ENCODE measurements around the gene CREG1.

Gene CREG1

DNA sequence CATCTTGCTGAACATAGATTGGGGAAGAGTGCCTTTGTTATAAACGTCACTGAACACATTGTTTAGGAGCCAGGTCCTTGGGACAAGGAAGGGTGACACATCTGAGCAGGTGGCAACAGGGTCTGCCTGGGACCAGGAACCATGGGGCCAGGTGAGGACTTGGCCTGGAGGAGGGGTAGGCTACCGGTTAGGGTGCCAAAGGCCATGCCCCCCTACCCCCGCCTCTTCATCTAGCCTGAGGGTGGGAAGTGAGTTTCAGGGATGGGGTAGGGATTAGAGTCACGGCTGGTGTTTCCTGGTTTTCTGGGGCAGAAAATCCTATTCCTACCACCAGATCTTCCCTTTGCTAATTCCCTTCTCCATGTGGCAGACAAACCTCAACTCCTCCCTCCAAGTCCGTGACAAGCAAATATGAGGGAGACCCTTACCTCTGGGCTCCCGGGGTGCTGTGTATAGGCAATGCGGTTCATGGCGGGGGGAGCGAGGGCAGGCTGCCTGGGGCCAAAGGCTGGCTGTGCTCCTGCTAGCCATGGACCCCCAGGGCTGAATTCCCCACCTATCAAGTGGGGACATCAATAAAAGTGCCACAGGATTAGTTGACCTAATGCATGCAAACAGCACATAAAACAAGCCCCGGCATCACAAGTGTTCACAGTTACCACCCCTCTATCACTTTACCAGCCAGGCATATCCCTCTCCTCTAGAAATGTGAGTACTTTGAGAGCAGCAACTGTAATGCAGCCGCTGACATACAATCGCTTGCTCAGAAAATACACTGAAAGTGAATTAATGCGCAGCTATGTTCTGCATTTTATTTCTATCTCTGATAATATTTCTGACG is 49.7 kb downstream of the CREG1 start:
- peak; percentile 71 for DNase-seq (ENCODE audit: low spot score)

DNA sequence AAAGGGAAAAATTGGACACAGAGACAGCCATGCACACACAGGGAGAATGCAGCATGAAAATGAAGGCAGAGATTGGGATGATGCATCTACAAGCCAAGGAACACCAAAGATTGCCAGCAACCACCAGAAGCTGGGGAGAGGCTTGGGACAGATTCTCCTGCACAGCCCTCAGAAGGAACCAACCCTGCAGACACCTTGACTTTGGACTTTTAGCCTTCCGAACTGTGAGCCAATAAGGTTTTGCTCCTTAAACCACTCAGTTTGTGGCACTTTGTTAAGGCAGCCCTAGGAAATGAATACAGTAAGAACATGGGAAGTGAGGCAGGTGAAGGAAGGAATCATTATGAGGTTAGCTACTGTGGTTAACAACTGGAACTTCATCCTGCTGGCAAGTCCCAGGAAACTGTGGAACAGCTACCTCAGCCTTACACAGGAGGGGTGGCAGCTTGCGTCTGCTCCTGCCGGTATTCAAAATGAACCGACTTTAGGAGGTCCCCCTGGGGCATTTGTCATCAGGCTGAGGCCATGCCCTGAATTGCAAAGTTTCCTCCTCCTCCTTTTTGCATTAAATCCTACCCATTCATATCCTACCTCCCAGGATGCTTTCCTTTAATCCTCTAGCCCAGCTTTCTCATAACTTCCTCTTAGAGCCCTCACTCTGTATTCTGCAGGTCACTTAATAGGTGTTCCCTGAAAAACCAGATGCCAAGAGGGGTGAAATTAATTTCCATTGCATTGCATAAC is 50.7 kb downstream of the CREG1 start:
- peak; percentile 84 for DNase-seq (ENCODE audit: low spot score)

DNA sequence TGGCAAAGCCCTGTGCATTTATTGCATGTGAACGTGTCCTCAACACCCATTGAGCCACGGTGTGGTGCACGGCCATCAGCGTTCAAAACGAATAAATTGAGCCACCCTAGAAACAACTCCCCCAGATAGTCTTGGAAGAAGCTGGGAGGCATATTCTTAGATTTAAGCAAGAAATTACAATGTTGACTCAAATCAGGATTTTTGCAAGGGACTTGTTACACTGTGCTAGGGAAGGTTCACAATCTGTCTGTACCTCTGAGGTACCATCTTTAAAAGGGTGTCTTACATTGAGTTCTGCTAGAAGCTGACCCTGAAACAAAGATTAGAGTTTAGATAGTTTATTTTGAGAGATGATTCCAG is 51.4 kb downstream of the CREG1 start:
- no peak for DNase-seq (ENCODE audit: low spot score)

DNA sequence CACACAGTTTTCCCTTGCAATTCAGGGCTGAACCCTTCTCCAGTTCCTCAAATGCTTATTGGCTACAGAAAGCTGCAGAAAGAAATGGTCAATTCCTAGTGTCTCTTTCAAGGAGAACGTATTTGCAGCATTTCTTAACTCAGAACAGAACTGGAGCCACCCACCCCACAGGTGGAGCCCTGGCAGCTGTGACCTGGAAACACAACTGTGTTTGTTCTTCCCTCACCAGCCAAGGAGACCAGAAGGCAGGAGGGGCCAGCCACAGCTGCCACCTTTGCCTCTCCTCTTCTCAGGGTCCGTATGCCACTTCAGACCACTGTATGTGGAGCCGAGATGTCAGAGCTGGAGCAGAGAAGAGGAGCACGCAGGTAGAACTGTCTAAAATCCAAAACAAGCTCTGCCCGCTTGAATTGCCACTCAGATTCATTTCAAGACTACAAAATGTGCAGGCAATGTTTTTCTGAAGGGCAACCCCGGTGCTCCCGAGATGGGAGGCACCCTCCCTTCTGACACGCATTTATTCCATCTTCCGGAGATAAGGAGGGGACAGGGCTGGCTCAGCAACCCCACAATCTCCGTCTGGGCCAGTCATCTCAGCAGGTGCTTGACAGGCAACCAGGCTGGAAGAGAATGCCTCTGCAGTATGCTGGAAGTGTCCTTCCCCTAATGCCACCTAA is 51.9 kb downstream of the CREG1 start:
- DNase-seq (ENCODE audit: low spot score): no peak

DNA sequence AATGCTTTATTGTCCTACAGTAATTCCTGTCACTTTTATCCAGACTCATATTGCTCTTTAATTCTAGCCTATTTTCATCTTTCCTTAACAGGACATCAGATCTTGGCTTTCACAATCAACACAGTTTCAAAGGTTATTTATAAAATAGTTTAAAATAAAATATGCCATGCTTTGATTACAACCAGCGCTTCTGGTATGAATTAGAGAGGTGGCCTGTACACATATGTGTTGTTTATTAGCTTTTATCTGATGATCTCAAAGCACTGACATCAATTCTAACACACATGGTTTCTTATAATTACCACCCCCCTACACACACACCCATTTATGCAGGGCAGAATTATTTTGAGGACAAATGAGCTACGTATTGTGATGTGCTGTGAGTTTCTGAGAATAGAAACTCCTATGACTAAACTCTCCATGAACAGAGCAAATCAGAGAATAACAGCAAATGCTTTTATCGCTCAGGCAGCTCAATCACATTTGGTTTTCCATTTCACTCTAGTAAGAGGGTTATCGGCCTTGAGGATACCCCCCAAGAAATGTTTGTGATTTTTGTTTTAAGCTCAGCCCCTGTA is 53.2 kb downstream of the CREG1 start:
- DNase-seq (ENCODE audit: low spot score): no peak

DNA sequence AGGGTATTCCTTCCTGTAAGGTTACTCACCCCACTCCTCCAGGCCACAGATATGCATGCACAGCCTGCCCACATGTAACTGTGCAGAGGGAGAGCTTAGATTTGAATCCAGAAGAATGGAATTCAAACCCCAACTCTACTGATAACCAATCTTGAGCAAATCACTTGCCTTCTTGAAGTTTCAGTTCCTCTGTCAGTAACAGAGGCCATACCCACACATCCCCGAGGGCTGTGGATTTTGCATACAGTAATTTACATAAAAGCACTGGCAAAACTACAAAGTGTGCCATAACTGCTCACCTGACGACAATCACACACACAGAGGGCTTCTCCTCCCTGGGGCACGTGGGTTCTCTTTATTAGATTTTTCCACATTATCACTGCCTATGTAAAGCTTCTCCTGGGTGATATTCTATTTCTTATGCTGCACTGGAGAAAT is 53.9 kb downstream of the CREG1 start:
- no peak for DNase-seq (ENCODE audit: low spot score)

DNA sequence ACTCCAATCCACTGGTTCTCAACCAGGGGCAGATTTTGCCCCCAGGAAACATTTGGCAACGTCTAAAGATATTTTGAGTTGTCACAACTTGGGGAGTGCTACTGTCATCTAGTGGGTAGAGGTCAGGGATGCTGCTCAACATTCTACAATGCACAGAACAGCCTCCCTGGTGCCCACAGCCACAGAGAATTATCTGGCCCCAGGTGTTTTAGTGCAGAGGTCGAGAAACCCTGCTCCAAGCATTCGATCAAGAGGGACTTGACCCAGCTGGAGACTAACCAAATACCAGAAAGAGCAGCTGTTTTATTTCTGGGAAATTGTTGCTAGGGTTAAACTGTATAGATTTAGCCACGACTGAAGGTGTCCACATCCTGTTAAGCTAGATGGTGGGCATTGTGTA is 54.5 kb downstream of the CREG1 start:
- DNase-seq (ENCODE audit: low spot score): peak; percentile 53

DNA sequence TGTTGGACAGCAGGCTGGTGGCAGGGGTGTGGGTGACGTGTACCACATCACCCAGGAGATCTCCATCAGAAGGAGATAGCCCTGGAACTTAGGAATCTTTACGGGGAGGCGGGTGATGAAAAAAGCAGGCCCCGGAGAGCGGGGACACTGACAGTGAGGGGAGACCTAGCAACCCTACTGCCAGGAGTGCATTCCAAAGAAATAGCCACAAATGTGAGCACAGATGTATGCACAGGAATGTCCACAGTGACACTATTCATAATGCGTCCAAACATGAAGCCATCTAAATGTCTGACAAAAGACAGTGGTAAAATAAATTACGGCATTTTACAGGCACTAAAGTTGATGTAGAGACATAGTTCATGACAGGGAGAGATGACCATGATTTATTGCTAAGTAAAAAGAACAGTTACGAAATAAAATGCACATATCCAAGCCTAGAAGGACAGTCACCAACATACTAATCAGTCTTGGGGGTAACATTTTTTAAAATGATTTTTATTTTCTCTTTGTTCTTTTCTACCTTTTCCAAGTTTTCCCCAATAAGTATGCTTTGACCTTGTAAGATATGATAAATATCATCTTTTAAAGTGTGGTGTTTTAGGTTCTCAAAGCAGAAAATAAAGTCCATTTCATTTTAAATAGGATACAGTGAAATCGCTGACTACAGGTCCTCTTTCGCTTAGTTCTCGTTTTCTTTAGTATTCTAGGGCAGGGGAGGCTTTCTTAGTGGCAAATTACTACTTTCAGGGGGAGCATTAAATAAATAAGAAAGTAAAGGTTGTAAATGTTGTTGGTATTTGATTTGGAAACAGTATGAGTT is 56.6 kb downstream of the CREG1 start:
- peak; percentile 75 for DNase-seq (ENCODE audit: low spot score)

DNA sequence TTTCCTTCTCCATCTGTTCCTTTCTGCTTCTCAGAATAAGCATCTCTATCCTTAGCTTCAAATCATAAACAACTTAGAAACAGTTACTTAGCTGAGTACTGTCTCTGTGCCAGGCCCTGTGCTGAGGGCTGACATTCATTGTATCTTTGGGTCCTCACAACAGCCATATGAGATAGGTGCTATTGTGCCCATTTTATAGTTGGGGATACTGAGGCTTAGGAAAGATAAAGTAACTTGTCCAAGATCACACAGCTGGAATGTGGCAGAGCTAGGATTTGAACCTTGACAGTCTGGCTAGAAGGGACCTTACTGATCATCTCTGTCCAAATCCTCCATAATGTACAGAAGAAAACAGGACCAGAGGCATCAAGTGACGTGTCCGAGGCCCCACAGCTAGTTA is 60.2 kb downstream of the CREG1 start:
- DNase-seq (ENCODE audit: low spot score): no peak

DNA sequence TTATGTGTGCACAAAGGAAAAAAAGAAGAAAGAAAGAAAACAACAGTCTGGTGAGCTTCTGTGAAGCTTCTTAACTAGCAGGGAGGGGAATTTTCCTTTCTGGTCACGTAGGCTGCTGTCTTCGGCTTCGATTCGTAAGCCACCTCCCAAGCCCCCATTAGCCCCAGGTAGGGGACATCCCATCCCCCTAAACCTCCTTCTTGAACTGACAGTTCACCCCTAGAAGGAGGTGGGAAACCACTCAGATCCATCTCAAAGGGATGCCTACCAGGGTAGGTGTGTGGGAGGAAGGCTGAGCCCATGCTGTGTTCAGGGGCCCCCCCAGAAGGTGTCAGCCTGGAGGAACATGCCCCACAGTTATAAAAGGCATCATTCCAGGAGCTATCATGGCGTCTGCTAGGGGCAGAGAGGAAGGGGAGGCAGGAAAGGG is 61.1 kb downstream of the CREG1 start:
- DNase-seq (ENCODE audit: low spot score): no peak

DNA sequence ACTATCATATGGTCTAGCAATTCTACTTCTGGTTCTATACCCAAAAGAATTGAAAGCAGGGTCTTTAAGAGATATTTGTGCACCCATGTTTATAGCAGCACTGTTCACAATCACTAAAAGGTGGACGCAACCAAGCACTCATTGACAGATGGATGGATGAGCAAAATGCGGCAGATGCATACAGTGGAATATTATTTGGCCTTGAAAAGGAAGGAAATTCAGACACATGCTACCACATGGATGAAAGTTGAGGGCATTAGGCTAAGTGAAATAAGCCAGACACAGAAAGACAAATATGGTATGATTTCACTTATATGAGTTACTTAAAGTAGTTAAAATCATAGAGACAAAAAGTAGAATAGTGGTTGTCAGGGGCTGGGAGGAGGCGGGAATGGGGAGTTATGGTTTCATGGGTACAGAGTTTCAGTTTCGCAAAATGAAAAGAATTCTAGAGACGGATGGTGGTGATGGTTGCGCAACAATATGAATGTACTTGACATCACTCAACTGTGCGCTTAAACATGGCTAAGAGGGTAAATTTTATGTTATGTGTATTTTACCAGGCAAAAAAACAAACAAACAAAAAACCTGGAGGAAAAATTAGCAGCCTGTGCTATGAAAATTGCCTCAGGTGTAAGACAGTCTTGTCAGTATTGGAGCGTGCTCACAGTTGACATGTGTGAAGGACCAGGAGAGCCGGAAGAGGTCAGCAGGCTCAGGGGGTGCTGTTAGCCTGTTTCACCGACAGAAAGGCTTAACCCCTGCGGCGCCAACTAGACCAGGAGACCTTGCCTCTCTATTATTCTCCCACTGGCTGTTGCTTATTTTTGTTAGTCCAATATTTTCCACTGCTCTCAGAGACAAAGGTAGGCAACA is 61.7 kb downstream of the CREG1 start:
- DNase-seq (ENCODE audit: low spot score): peak; percentile 76
